Measurements from ENCODE around the gene BICC1. TPM values are rescaled to one million over a fixed set of nuclear protein-coding genes. Genes with fewer than 3 reads are reported as not detected.

Gene BICC1
- total and polyA plus RNA-seq, 2 of the 4 experiments (the other 2 are of a cell fraction) = 5.7 to 42.5 TPM

DNA sequence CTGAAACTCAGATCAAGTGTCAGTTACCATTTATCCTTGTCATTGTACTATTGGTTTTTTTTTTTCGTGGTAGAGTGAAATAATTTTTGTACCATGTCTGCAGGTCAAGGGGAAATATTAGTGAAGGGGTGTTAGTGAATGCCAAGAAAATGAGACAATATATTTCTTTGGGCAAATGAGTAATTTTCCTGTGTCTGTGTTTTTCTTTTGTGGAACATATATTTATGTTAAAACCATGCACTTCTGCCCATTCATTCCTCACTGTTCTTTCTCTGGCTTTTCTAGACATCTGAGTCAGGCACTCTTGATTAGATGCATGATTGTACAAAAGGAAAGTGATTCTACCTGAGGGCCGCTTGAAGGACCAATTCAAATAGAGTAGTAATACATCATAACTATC is 161.6 kb downstream of the BICC1 start:
- Histone ChIP-seq H3K4me2 (ENCODE audit: low read depth, low read length) (peak overlapping the region; percentile 47; the same call in 1 of the 2 replicates), H2BK5ac (ENCODE audit: low read depth, low read length, poor library complexity, severe bottlenecking) (no peak overlapping the region), H2BK20ac (ENCODE audit: low read depth, low read length) (no peak overlapping the region), H4K91ac (ENCODE audit: insufficient read depth, low read depth, low read length) (no peak overlapping the region), H3K14ac (replicated peaks; ENCODE audit: low read depth, low read length) (no peak overlapping the region), H3K23ac (ENCODE audit: low read depth, low read length) (no peak overlapping the region), H3K36me3 (ENCODE audit: control insufficient read depth, insufficient read depth, low read length) (0 out of 2 replicates have a peak, but pooled peaks cover 1% of the 10 kb centered on the region), H2AFZ (replicated peaks; ENCODE audit: low read length, poor library complexity) (no peak overlapping the region), H2BK120ac (ENCODE audit: low read depth, low read length) (no peak overlapping the region), H4K20me1 (ENCODE audit: insufficient read depth, low read length) (no peaks in the 10 kb centered on the region), H3K79me1 (ENCODE audit: low read depth in 1 of 2, low read length in 2 of 2) (peaks cover 21 to 22% of the 10 kb centered on the region in 2 experiments), H4K8ac (ENCODE audit: low read depth in 2 of 2, low read length in 2 of 2) (no peak overlapping the region), H2AK5ac (ENCODE audit: low read depth, low read length) (no peak overlapping the region), H3K27ac (ENCODE audit: insufficient read depth, low read length) (no peak overlapping the region), H3K9me1 (ENCODE audit: insufficient read depth, low read length) (no peaks in the 10 kb centered on the region), H3K56ac (ENCODE audit: extremely low read depth, insufficient read depth, low read length) (no peak overlapping the region), H3K18ac (ENCODE audit: low read depth, low read length) (no peak overlapping the region), H3K9ac (ENCODE audit: low read depth, low read length) (no peak overlapping the region), H3K4me1 (ENCODE audit: control insufficient read depth, insufficient read depth, low read length) (peaks cover 10% of the 10 kb centered on the region), H2BK15ac (ENCODE audit: low read depth, low read length) (no peak overlapping the region), H2AK9ac (replicated peaks; ENCODE audit: low read depth, low read length, poor library complexity) (no peak overlapping the region), H3K9me3 (ENCODE audit: control insufficient read depth, insufficient read depth, low read length) (no peaks in the 10 kb centered on the region), H4K5ac (ENCODE audit: low read depth, low read length) (no peak overlapping the region), H3K27me3 (ENCODE audit: control insufficient read depth, insufficient read depth, low read length) (no peaks in the 10 kb centered on the region), H3K4me3 (ENCODE audit: insufficient read depth, low read depth, low read length) (no peak overlapping the region), H3K4ac (ENCODE audit: low read depth, low read length) (no peak overlapping the region)
- BruUV-seq (replicated peaks) = no TSS peak
- CTCF ChIA-PET = interaction anchor here (0.7 kb wide), 1 partner anchor 746 kb away, joined by 5 read pairs; no protein-coding TSS in a partner anchor
- DNase-seq (peak; percentile 61), ATAC-seq (ENCODE audit: low read depth) (no peak; the same call in 1 of the 2 replicates)
- intact Hi-C loops (cut with micrococcal nuclease) = no loop called here
- TF ChIP-seq CEBPB (IDR thresholded peaks at IDR 0.05; ENCODE audit: low read depth, low read length) = no peak
- no peak for TF ChIP-seq CHD1 (IDR thresholded peaks at IDR 0.05; ENCODE audit: low read depth, low read length)
- TF ChIP-seq MAFK (IDR thresholded peaks at IDR 0.05; ENCODE audit: low read depth, low read length) = no peak
- TF ChIP-seq SMC3 (IDR thresholded peaks at IDR 0.05; ENCODE audit: low read depth, low read length) = no peak
- no peak for TF ChIP-seq FOS (IDR thresholded peaks at IDR 0.05; ENCODE audit: low read depth, low read length)
- TF ChIP-seq POLR2A (IDR thresholded peaks at IDR 0.05; ENCODE audit: low read depth, low read length) = no peak
- TF ChIP-seq, protein P1, sequence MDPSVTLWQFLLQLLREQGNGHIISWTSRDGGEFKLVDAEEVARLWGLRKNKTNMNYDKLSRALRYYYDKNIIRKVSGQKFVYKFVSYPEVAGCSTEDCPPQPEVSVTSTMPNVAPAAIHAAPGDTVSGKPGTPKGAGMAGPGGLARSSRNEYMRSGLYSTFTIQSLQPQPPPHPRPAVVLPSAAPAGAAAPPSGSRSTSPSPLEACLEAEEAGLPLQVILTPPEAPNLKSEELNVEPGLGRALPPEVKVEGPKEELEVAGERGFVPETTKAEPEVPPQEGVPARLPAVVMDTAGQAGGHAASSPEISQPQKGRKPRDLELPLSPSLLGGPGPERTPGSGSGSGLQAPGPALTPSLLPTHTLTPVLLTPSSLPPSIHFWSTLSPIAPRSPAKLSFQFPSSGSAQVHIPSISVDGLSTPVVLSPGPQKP (IDR thresholded peaks at IDR 0.05; ENCODE audit: borderline replicate concordance, low read depth, low read length) = no peak
- no peak for TF ChIP-seq RFX5 (IDR thresholded peaks at IDR 0.05; ENCODE audit: low read depth, low read length)
- TF ChIP-seq MAZ (IDR thresholded peaks at IDR 0.05; ENCODE audit: borderline replicate concordance, low read depth, low read length) = no peak
- TF ChIP-seq NFE2L2 (IDR thresholded peaks at IDR 0.05; ENCODE audit: low read depth, low read length) = no peak
- TF ChIP-seq BHLHE40 (IDR thresholded peaks at IDR 0.05; ENCODE audit: low read depth, low read length) = no peak
- TF ChIP-seq, protein P2, sequence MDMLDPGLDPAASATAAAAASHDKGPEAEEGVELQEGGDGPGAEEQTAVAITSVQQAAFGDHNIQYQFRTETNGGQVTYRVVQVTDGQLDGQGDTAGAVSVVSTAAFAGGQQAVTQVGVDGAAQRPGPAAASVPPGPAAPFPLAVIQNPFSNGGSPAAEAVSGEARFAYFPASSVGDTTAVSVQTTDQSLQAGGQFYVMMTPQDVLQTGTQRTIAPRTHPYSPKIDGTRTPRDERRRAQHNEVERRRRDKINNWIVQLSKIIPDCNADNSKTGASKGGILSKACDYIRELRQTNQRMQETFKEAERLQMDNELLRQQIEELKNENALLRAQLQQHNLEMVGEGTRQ (IDR thresholded peaks at IDR 0.05; ENCODE audit: low read depth, low read length) = no peak
- TF ChIP-seq RAD21 (IDR thresholded peaks at IDR 0.05; ENCODE audit: low read length) = no peak
- TF ChIP-seq, protein P3, sequence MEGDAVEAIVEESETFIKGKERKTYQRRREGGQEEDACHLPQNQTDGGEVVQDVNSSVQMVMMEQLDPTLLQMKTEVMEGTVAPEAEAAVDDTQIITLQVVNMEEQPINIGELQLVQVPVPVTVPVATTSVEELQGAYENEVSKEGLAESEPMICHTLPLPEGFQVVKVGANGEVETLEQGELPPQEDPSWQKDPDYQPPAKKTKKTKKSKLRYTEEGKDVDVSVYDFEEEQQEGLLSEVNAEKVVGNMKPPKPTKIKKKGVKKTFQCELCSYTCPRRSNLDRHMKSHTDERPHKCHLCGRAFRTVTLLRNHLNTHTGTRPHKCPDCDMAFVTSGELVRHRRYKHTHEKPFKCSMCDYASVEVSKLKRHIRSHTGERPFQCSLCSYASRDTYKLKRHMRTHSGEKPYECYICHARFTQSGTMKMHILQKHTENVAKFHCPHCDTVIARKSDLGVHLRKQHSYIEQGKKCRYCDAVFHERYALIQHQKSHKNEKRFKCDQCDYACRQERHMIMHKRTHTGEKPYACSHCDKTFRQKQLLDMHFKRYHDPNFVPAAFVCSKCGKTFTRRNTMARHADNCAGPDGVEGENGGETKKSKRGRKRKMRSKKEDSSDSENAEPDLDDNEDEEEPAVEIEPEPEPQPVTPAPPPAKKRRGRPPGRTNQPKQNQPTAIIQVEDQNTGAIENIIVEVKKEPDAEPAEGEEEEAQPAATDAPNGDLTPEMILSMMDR (conservative IDR thresholded peaks at IDR 0.05; ENCODE audit: low read depth, low read length) = no peak
- TF ChIP-seq MXI1 (IDR thresholded peaks at IDR 0.05; ENCODE audit: borderline replicate concordance, low read depth, low read length) = no peak
- POLR2A ChIA-PET (ENCODE audit: unreplicated experiment) = no interaction called here
- WGBS, 2 experiments (ENCODE audit: extremely low coverage in 2 of 2, insufficient read length in 1 of 2) = no CpG with 5 or more reads among the region's 2 CpGs
- dilution Hi-C loops (cut with HindIII; ENCODE audit: low sequenced_read_pairs, unreplicated experiment) = no loop called here
- in situ Hi-C loops (cut with MboI; ENCODE audit: low sequenced_read_pairs) = no loop called here

Measured in IMR-90 (cell line).